ENCODE data around the gene TIAL1.

GRCh38 chr10:119536508-119537025 lies 60.2 kb downstream of the TIAL1 start:
- TF ChIP-seq CTCF (conservative IDR thresholded peaks at IDR 0.05) (no peak), EZH2 (IDR thresholded peaks at IDR 0.05; ENCODE audit: low read depth) (no peak)
